BJ (cell line): ENCODE results near the gene TLE1. TPM values are rescaled to one million over a fixed set of nuclear protein-coding genes. Genes with fewer than 3 reads are reported as not detected.

Experiments used
- CTCF ChIA-PET: fragments of 350-600 bp; formaldehyde crosslinking; extraction: SDS; loops from one replicate; lab custom pipeline; 2021; ENCODE audit warnings: antibody characterized with exemption, inconsistent platforms; lab: Yijun Ruan, JAX
- POLR2A ChIA-PET: fragments of 300-600 bp; sonication (Branson Sonifier 250); formaldehyde crosslinking; extraction: SDS; loops from one replicate; lab custom pipeline; 2021; ENCODE audit warnings: antibody characterized with exemption; lab: Charles Lee
- DNase-seq: peaks from one replicate; pipeline ENCODE4 v3.0.0-alpha.2; 2011; ENCODE audit warnings: low read depth
- H3K27me3 ChIP-seq: 2 replicates; pipeline ENCODE4 v1.6.0; 2011; ENCODE audit warnings: low read length; ENCODE audit not compliant: control insufficient read depth, insufficient read depth
- H3K36me3 ChIP-seq: 2 replicates; pipeline ENCODE4 v1.5.1; 2011; ENCODE audit warnings: low read length; ENCODE audit not compliant: control insufficient read depth, insufficient read depth
- H3K4me3 ChIP-seq: 2 replicates; pipeline ENCODE4 v1.5.1; 2011; ENCODE audit warnings: low read depth, mild to moderate bottlenecking, control low read depth, low read length
- polyA plus RNA-seq: library from polyadenylated mRNA; depleted of rRNA; stranded (reverse); fragments of >200 nt; gene quantifications from 2 replicates; pipeline ENCODE4 v1.2.3, GENCODE V29; 2011
- TF ChIP-seq, protein P1 (sequence below): IDR thresholded peaks from 2 replicates; pipeline ENCODE4 v1.5.1; 2011; ENCODE audit warnings: low read depth, mild to moderate bottlenecking, control low read depth, inconsistent platforms, low read length, moderate library complexity; ENCODE audit not compliant: insufficient read depth

Gene TLE1
- polyA plus RNA-seq, 1 experiment = 9.6 TPM

DNA sequence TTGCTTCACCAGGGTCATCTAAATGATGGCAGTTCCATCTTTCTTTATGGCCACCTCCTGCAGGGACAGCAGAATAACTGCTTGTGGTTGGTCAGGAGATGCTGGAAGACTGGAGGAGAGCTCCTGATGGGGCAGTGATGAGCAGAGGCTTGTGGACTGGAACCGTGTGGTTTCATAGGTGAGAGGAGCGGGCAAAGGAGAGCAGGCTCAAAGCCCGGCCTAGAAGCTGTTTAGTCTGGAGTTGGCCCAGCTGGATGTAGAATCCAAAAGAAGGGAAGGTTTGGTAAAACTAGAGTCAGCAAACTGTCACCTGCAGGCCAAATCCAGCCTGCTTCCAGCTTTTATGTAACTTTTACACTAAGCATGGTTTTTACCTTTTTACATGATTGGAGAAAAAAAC is 32.9 kb upstream of the TLE1 start:
- TF ChIP-seq, protein P1, sequence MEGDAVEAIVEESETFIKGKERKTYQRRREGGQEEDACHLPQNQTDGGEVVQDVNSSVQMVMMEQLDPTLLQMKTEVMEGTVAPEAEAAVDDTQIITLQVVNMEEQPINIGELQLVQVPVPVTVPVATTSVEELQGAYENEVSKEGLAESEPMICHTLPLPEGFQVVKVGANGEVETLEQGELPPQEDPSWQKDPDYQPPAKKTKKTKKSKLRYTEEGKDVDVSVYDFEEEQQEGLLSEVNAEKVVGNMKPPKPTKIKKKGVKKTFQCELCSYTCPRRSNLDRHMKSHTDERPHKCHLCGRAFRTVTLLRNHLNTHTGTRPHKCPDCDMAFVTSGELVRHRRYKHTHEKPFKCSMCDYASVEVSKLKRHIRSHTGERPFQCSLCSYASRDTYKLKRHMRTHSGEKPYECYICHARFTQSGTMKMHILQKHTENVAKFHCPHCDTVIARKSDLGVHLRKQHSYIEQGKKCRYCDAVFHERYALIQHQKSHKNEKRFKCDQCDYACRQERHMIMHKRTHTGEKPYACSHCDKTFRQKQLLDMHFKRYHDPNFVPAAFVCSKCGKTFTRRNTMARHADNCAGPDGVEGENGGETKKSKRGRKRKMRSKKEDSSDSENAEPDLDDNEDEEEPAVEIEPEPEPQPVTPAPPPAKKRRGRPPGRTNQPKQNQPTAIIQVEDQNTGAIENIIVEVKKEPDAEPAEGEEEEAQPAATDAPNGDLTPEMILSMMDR = no peak
- DNase-seq = no peak
- no peaks in the 10 kb centered on the region for H3K36me3 ChIP-seq
- ChIA-PET POLR2A (no interaction called here), CTCF (interaction anchor here (0.9 kb wide), 1 partner anchor 8 kb away, joined by 4 read pairs; no protein-coding TSS in a partner anchor)
- no peak overlapping the region for H3K4me3 ChIP-seq
- H3K27me3 ChIP-seq = peaks cover 3% of the 10 kb centered on the region; the same call in 1 of the 2 replicates

DNA sequence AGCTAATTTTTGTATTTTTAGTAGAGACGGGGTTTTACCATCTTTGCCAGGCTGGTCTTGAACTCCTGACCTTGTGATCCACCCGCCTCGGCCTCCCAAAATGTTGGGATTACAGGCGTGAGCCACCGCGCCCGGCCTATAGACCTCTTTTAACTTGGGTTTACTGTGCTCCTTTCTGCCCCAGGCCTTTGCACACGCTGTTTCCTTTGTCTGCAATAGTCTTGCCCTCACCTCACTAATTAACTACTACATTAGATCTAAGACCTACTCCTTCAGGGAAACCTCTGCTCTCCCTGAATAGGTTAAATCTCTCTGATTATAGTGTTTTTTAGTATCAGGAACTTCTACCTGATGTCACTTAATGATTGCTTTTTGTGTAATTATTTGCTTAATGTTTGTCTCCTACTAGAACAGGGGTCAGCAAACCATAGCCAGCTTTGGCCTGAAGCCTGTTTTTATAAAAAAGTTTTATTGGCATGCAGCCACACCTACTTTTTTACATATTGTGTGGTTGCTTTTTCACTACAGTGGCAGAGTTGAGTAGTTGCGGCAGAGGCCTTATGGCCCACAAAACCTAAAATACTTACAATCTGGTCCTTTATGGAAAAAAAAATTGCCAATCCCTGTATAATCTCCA is 31.2 kb upstream of the TLE1 start:
- no peak overlapping the region for H3K4me3 ChIP-seq
- ChIA-PET CTCF (no interaction called here), POLR2A (no interaction called here)
- no peak for DNase-seq
- TF ChIP-seq, protein P1 = no peak
- H3K36me3 ChIP-seq = no peaks in the 10 kb centered on the region
- H3K27me3 ChIP-seq = peaks cover 3% of the 10 kb centered on the region; the same call in 1 of the 2 replicates

DNA sequence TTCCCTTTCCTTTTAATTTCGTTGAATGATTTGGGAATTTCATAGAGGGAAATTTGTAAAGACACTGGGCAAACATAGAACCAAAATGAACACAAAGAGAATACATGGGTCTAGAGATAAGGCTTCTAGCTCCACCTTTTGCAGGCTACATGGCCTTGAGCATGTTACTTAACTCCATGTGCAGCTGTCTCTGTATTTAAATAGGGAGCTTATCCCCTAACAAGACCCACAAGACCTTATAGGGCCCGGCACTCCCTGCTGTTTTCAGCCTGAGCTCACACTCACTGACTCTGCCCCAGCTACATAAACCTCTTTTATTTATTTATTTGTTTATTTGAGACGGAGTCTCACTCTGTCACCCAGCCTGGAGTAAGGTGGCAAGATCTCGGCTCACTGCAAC is 30.6 kb upstream of the TLE1 start:
- POLR2A ChIA-PET = no interaction called here
- Histone ChIP-seq H3K4me3 (no peak overlapping the region), H3K27me3 (peaks cover 3% of the 10 kb centered on the region; the same call in 1 of the 2 replicates), H3K36me3 (no peaks in the 10 kb centered on the region)
- TF ChIP-seq, protein P1 = no peak
- no peak for DNase-seq
- CTCF ChIA-PET = no interaction called here

DNA sequence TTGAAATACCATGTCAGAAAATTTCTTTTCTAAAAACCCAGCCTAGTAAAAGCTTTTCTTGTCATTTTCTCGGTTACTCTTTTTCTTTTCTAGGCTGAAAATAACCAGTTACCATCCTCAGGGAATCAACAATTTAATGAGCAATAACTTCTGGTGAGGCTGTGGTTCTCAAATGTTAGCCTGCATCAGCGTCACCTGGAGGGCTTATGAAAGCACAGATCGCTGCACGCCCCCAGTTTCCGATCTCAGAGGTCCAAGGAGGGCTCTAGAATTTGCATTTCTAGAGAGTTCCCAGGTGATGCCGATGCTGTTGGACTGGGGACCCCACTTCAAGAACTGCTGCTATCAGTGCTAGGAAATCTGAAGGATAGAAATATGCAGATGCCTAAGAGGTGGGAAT is 28.9 kb upstream of the TLE1 start:
- Histone ChIP-seq H3K4me3 (no peak overlapping the region), H3K27me3 (peaks cover 3% of the 10 kb centered on the region; the same call in 1 of the 2 replicates), H3K36me3 (no peaks in the 10 kb centered on the region)
- ChIA-PET POLR2A (no interaction called here), CTCF (no interaction called here)
- DNase-seq = no peak
- TF ChIP-seq, protein P1 = no peak

DNA sequence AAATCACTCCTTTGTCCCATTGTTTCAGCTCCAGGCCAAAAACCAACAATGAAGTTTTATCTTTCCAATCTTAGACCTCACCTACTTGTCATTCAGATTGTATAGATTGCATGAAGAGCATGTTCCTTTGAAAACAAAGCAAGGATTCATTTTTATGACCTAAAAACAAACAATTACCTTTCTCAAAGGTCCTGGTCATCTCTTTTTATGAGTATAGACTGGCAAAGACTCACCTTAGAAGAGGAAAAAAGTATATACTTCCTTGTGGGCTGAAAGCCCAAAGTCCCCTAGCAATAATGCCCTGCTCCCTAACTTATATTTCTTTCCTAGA is 28.4 kb upstream of the TLE1 start:
- ChIA-PET POLR2A (no interaction called here), CTCF (no interaction called here)
- Histone ChIP-seq H3K4me3 (no peak overlapping the region), H3K27me3 (peaks cover 3% of the 10 kb centered on the region; the same call in 1 of the 2 replicates), H3K36me3 (no peaks in the 10 kb centered on the region)
- TF ChIP-seq, protein P1 = no peak
- DNase-seq = no peak
